ENCODE results near the gene THAP11.

DNA sequence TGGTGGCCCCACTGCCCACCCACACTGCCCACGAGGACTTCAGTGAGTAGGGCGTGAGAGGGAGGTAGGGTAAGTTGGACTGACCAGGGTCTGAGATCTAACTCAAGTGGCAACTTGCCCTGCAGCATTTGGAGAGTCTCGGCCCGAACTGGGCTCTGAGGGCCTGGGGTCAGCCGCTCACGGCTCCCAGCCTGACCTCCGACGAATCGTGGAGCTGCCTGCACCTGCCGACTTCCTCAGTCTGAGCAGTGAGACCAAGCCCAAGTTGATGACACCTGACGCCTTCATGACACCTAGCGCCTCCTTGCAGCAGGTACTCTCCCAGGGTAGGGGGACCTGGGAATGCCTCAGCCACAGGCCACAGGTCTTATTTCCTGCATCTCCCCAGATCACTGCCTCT is 37.3 kb downstream of the THAP11 start:
- TF ChIP-seq, protein P1, sequence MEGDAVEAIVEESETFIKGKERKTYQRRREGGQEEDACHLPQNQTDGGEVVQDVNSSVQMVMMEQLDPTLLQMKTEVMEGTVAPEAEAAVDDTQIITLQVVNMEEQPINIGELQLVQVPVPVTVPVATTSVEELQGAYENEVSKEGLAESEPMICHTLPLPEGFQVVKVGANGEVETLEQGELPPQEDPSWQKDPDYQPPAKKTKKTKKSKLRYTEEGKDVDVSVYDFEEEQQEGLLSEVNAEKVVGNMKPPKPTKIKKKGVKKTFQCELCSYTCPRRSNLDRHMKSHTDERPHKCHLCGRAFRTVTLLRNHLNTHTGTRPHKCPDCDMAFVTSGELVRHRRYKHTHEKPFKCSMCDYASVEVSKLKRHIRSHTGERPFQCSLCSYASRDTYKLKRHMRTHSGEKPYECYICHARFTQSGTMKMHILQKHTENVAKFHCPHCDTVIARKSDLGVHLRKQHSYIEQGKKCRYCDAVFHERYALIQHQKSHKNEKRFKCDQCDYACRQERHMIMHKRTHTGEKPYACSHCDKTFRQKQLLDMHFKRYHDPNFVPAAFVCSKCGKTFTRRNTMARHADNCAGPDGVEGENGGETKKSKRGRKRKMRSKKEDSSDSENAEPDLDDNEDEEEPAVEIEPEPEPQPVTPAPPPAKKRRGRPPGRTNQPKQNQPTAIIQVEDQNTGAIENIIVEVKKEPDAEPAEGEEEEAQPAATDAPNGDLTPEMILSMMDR (conservative IDR thresholded peaks at IDR 0.05; ENCODE audit: low read length), result no peak
- no peak for TF ChIP-seq EZH2phosphoT487 (IDR thresholded peaks at IDR 0.05; ENCODE audit: borderline replicate concordance)

Data from Loucy (cell line).